Activated CD4-positive, alpha-beta T cell treated with anti-CD3 and anti-CD28 coated beads, Interleukin-2, amount 10 ng/mL, durations not matched to agents 7 days and 5 days (primary cell): ENCODE measurements around the gene UGT1A1. TPM values are rescaled to one million over a fixed set of nuclear protein-coding genes. Genes with fewer than 3 reads are reported as not detected.

Experiments
- CTCF ChIA-PET: fragments of 350-600 bp; sonication (Branson Sonifier 250); formaldehyde crosslinking; loops from one replicate; lab custom pipeline; 2021; ENCODE audit warnings: antibody characterized with exemption; lab: Charles Lee
- POLR2A ChIA-PET: fragments of 350-600 bp; sonication (Branson Sonifier 250); formaldehyde crosslinking; loops from one replicate; lab custom pipeline; 2021; ENCODE audit warnings: antibody characterized with exemption; lab: Charles Lee
- DNase-seq: peaks from one replicate; pipeline ENCODE4 v3.0.0-alpha.2; 2020
- H3K27ac Mint-ChIP-seq: one replicate; pipeline ENCODE4 v1.8.0; 2021; ENCODE audit warnings: mild to moderate bottlenecking, moderate library complexity, mixed read lengths
- H3K27me3 Mint-ChIP-seq: one replicate; pipeline ENCODE4 v1.8.0; 2021; ENCODE audit warnings: mixed read lengths
- H3K36me3 Mint-ChIP-seq: one replicate; pipeline ENCODE4 v1.8.0; 2021; ENCODE audit warnings: low read depth, mixed read lengths
- H3K4me1 Mint-ChIP-seq: one replicate; pipeline ENCODE4 v1.8.0; 2021; ENCODE audit warnings: mixed read lengths
- H3K4me3 Mint-ChIP-seq: one replicate; pipeline ENCODE4 v1.8.0; 2021; ENCODE audit warnings: mild to moderate bottlenecking, moderate library complexity, mixed read lengths
- H3K9me3 Mint-ChIP-seq: one replicate; pipeline ENCODE4 v1.8.0; 2021; ENCODE audit warnings: mixed read lengths
- total RNA-seq, 2 experiments: library from RNA; stranded (reverse); gene quantifications; one replicate each; pipeline ENCODE4 v1.2.3, GENCODE V29; 2021

Gene UGT1A1
- total RNA-seq, 2 experiments from 2014 or later: not detected

DNA sequence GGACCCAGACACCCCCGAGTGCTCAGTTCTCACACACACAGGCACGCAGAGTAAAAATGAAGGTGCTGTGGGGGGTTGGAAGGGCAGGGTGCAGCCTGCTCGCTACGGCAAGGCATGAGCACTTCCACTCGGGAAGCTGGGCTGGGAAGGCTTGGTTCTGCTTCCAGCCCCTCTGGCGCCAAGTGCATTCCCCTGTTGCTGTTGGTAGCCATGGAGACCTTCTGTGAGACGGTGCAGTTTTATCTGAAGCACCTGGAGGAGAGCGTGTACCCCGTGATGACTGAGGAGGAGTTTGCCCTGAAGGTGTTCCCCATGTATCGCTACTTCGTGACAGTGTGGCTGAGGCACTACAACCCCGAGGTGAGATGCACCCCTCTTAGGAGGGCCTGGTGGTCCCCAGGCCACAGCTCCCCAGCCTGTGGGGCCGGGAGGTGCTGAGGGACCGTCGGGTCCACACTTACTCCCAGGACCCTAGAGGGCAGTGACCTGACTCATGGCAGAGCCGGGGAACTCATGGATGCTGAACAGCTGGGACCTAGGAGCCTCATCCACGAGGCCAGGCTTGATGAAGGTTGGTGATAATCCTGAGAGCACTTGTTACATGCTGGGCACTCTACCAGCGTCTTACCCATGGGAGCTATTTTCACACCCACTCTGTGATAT lies 33.5 kb downstream of the UGT1A1 start:
- ChIA-PET CTCF (no interaction called here), POLR2A (no interaction called here)
- Mint-ChIP-seq H3K27me3 (no peaks in the 10 kb centered on the region), H3K36me3 (no peaks in the 10 kb centered on the region), H3K4me1 (no peaks in the 10 kb centered on the region), H3K9me3 (no peaks in the 10 kb centered on the region), H3K27ac (no peak overlapping the region), H3K4me3 (no peak overlapping the region)
- DNase-seq: no peak

DNA sequence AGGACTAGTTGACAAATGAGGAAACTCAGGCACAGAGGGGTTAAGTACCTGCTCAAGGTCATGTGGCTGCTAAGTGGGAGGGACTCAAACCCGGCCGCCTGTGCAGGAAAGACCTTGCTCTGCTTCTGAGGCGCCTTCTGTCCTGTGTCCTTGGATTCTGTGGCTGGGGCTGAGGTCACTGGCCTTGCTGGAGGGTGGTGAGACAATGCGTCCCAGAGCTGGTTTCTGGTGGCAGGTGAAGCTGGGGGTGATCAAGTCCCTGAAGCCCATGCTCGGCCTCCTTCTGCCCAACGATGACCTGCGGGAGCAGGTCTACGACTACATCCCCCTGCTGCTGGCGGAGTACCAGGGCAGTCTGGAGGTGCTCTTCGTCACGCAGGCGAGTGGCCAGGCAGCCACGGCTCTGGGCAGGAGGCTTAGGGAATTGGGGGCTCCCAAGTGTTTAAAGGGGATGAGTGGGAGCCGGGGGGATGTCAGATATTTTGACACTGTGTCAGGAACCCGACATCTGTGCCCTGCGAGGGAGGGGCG lies 34.1 kb downstream of the UGT1A1 start:
- no peaks in the 10 kb centered on the region for H3K9me3 Mint-ChIP-seq
- no peak for DNase-seq
- POLR2A ChIA-PET: no interaction called here
- H3K36me3 Mint-ChIP-seq: no peaks in the 10 kb centered on the region
- CTCF ChIA-PET: no interaction called here
- H3K4me3 Mint-ChIP-seq: no peak overlapping the region
- H3K4me1 Mint-ChIP-seq: no peaks in the 10 kb centered on the region
- H3K27me3 Mint-ChIP-seq: no peaks in the 10 kb centered on the region
- H3K27ac Mint-ChIP-seq: no peak overlapping the region

DNA sequence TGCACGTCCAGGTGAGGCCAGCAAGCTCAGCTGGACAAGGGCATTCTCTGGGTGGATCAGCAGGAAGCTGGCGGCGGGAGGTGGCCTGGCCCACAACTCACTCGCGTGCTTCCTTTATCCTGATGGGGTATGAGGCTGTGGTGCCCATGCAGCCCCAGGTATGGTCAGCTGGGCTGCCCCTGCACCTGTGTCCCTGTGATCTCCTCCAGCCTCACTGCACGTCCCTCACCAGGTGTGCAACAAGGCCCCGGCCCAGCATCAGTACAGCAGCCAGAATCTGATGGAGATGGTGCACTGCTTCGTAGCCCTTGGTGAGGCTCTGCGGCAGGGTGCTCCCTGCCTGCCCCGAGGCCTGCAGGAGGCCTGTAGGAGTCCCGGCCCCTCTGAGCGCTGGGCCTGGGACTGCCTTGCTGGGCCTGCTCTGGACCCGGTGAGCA lies 35.7 kb downstream of the UGT1A1 start:
- no peak overlapping the region for H3K27ac Mint-ChIP-seq
- no peak for DNase-seq
- no peaks in the 10 kb centered on the region for H3K36me3 Mint-ChIP-seq

DNA sequence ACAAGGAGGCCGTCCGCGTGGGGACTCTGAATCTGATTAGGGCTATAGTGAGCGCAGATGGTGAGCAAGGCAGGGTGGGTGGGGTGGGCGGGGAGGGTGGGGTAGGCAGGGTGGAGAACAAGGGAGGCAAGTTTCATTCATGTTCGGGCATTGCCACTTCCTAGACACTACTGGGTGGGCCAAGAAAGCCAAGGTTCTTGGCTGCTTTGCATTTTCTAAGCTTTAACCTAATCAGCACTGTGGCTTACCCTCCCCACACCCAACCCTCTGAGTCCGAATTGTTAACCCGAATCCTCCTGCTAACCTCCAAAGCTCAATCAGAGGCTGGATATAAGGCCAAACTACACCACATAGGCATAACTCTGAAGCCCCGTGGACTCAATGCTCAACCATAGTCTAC lies 36.2 kb downstream of the UGT1A1 start:
- POLR2A ChIA-PET: interaction anchor here (0.5 kb wide), 1 partner anchor 46 kb away, joined by 6 read pairs; no protein-coding TSS in a partner anchor
- H3K27me3 Mint-ChIP-seq: no peaks in the 10 kb centered on the region
- DNase-seq: no peak
- H3K4me1 Mint-ChIP-seq: no peaks in the 10 kb centered on the region
- no peaks in the 10 kb centered on the region for H3K36me3 Mint-ChIP-seq
- CTCF ChIA-PET: no interaction called here
- H3K9me3 Mint-ChIP-seq: no peaks in the 10 kb centered on the region
- no peak overlapping the region for H3K4me3 Mint-ChIP-seq
- no peak overlapping the region for H3K27ac Mint-ChIP-seq

More for the DNA sequence above, 35.7 kb downstream of the UGT1A1 start:
- Mint-ChIP-seq H3K4me3 (no peak overlapping the region), H3K9me3 (no peaks in the 10 kb centered on the region), H3K27me3 (no peaks in the 10 kb centered on the region), H3K4me1 (no peaks in the 10 kb centered on the region)
- ChIA-PET CTCF (interaction anchor here (1.1 kb wide), 1 partner anchor 17 kb away, joined by 5 read pairs; no protein-coding TSS in a partner anchor), POLR2A (no interaction called here)

DNA sequence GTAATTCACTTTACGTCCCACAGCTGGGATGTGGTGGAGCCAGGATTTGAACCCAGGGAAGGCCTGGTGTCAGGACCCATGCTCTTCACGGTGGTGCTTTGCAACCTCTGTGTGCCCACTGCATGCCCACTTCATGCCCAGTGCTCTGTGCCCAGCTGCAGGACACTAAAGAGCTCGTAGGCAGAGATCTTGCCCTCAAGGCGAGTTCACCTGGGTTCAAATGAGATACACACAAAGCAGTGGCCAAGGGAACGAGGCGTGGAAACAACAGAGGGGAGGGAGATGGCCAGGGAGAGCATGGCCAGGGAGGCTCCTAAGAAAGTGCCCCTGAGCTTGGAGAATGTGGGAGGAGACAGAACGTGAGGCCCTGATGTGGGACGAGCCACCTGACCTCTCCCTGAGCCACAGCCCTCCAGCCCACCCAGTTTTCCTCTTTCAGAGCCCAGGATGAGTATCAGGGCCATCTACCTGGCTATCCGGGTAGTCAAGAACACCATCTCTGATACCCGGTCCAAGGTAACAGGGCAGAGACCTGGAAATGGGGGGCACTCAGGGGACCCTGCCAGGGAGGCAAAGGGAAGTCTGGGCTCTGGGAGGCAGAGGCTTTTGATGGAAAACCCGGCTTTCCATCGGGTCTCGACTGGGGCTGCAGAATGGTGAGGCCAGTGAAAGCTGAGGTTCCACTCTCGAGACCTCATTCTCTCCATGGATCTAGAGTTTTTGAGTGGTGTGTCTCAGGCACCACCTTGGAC lies 38.4 kb downstream of the UGT1A1 start:
- no peak for DNase-seq
- Mint-ChIP-seq H3K27me3 (no peaks in the 10 kb centered on the region), H3K36me3 (no peaks in the 10 kb centered on the region), H3K27ac (no peak overlapping the region), H3K9me3 (no peaks in the 10 kb centered on the region), H3K4me3 (no peak overlapping the region), H3K4me1 (no peaks in the 10 kb centered on the region)
- ChIA-PET POLR2A (no interaction called here), CTCF (no interaction called here)

DNA sequence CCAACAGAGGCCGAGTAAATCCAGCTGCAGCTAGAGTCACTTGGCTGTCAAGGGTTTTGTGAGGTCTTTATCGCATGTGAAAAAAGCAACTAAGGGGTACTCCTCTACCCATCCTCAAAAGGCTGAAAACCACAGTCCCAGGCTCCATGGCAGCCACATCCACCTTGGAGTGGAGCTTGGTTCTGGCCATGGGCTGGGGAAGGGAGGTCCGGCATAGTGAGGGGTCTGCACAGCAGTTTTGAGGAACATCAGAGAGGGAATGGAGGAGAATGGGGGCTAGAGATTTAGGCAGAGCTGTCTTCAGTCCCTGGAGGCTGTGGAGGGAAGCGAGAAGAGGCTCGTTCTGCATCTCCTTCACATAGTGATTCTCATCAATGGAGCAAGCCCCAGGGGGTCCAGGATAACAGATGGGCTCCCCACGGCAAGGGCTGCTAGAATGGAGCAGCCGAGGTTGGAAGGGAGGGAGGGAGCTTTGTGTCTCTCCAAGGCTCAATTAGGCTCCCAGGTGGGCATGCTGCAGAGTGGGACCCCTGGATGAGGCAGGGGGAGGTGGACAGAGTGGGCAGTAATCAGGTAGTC lies 39.1 kb downstream of the UGT1A1 start:
- no peak overlapping the region for H3K27ac Mint-ChIP-seq
- no peak overlapping the region for H3K4me3 Mint-ChIP-seq
- CTCF ChIA-PET: no interaction called here
- H3K27me3 Mint-ChIP-seq: no peaks in the 10 kb centered on the region
- no peaks in the 10 kb centered on the region for H3K36me3 Mint-ChIP-seq
- POLR2A ChIA-PET: no interaction called here
- H3K4me1 Mint-ChIP-seq: no peaks in the 10 kb centered on the region
- H3K9me3 Mint-ChIP-seq: no peaks in the 10 kb centered on the region
- no peak for DNase-seq

DNA sequence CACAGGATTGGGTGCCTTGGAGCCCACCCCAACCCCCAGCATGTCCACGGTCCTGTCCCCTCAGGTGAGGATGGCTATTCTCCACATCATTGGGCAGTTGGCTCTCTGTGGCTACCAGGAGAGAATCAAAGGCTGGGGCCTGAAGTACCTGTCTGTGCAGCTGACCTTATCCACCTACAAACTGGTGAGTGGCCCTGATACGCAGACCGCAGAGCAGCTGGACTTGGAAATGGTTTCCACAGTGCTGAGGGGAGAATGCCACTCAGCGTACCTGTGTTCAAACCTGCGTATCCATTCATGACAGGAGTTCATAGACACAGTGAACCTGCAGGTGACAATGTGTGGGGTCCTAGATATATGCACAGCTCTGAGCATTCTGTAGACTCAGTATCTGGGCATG lies 39.6 kb downstream of the UGT1A1 start:
- no peak overlapping the region for H3K27ac Mint-ChIP-seq
- ChIA-PET POLR2A (no interaction called here), CTCF (no interaction called here)
- H3K36me3 Mint-ChIP-seq: no peaks in the 10 kb centered on the region
- H3K4me1 Mint-ChIP-seq: no peaks in the 10 kb centered on the region
- DNase-seq: no peak
- no peaks in the 10 kb centered on the region for H3K9me3 Mint-ChIP-seq
- H3K27me3 Mint-ChIP-seq: no peaks in the 10 kb centered on the region
- H3K4me3 Mint-ChIP-seq: no peak overlapping the region

DNA sequence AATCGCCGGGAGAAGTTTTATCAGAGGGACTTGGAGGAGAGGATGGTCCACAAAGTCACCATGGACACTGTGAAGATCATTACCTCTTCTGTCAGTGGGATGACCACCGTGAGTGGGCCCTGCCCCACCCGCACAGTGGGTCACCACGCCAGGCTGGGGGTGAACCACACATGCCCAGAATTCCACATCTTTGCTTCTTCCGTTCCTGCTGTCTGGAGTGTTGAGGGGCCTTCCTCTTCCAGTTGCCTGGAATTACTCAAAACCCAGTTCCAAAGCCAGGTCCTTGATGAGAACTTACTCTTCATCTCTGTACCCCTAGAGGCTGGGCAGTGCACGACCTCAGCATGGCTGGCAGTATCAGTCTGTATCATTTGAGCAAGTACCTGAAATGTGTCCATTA lies 40.1 kb downstream of the UGT1A1 start:
- H3K4me3 Mint-ChIP-seq: no peak overlapping the region
- H3K36me3 Mint-ChIP-seq: no peaks in the 10 kb centered on the region
- ChIA-PET CTCF (no interaction called here), POLR2A (no interaction called here)
- no peaks in the 10 kb centered on the region for H3K9me3 Mint-ChIP-seq
- H3K27ac Mint-ChIP-seq: no peak overlapping the region
- no peaks in the 10 kb centered on the region for H3K27me3 Mint-ChIP-seq
- no peaks in the 10 kb centered on the region for H3K4me1 Mint-ChIP-seq
- DNase-seq: no peak

DNA sequence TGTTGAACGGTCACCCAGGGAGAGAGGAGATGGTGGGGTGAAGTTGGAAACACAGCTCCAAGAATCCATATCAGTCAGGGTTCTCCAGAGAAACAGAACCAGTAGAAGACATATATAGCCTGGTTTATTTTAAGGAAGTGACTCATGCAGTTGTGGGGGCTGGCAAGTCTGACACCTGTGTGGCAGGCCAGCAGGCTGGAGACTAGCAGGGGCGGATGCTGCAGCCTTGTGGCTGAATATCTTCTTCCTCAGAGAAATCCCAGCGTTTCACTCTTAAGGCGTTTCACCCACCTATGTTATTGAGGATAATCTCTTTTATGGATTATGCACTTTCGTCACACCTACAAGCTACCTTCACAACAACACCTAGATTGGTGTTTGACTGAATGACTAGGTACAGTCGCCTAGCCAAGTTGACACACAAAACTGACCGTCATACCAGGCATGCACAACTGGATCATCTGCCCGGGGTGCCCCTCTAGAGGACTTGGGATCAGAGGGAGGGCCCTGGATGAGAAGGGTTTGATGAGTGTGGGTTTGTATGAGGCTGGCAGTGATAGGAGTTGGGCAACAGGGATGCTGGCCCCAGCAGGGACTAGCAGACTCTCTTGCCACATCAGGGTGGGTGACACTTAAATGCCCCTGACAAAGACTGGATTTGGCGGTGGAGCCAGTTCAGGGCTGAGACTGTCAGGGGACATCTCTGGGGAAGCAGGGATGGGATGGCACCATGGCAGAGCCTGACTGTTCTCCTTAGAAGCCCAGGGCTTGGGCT lies 41.5 kb downstream of the UGT1A1 start:
- POLR2A ChIA-PET: no interaction called here
- Mint-ChIP-seq H3K4me1 (no peaks in the 10 kb centered on the region), H3K9me3 (no peaks in the 10 kb centered on the region), H3K27me3 (no peaks in the 10 kb centered on the region), H3K4me3 (no peak overlapping the region), H3K36me3 (no peaks in the 10 kb centered on the region), H3K27ac (no peak overlapping the region)
- no peak for DNase-seq
- CTCF ChIA-PET: interaction anchor here (0.5 kb wide), 1 partner anchor 612 kb away, joined by 3 read pairs; no protein-coding TSS in a partner anchor

DNA sequence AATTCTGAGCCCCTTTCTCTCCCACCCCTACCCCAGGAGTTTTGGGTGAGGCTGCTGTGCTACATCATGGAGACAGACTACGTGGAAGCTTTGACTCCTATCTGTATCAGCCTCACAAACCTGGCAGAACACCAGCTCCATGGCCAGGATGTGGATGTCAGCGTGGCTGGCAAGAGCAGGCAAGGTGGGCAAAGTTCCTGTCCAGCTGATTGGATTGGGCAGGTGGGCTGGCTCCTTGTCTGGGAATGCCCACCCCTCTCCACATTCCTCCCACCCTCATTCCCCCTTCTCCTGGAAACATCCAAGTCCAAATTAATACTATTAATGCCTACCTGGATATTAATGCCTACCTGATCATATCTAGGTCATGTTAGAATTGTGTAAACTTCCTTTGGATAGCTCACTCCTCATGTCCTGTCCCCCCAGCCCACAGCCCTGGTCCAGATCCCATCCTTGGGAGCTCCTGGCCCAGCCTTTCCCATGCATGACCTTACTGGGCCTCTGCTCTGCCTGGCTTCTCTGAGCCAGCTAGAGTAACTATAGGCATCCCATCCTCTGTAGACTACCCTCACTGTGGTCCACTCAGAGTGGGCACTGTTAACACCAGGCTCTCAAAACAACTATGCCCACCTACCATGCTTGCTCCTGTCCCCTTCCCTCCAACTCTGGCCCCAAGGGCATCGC lies 42.2 kb downstream of the UGT1A1 start:
- Mint-ChIP-seq H3K36me3 (no peaks in the 10 kb centered on the region), H3K4me1 (no peaks in the 10 kb centered on the region), H3K9me3 (no peaks in the 10 kb centered on the region), H3K27ac (no peak overlapping the region), H3K4me3 (no peak overlapping the region), H3K27me3 (no peaks in the 10 kb centered on the region)
- POLR2A ChIA-PET: no interaction called here
- DNase-seq: no peak
- CTCF ChIA-PET: interaction anchor here (0.5 kb wide), 1 partner anchor 611 kb away, joined by 3 read pairs; no protein-coding TSS in a partner anchor

DNA sequence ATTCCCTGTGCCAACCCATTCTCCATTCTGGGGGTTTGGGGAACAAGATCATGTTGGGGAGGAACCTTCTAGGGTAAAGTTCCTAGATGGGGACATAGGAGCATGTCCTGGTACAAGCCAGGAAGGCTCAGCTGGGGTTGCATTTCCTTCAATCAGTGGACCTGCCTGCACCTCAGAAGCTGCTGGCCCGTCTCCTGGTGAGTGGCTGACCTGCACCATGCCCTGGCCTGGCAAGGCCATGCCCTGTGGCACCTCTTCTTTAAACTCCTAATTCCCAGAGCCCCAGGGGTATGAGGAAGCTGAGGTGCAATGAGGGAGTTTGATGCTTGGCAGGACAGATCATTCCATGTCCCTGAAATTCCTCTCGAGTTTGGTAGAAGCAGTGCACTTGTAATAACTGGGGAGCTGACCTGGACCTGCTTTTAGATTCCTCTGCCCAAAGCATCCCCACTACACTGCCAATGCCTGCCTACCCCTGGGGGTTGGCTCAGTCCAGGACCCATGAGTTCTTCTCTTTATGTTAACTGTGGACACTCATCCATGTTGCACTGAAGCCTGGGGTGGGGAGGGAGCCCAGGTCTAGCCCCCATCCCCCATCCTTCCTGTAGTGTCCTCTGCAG lies 43.3 kb downstream of the UGT1A1 start:
- Mint-ChIP-seq H3K4me1 (no peaks in the 10 kb centered on the region), H3K4me3 (no peak overlapping the region), H3K27me3 (no peaks in the 10 kb centered on the region), H3K36me3 (no peaks in the 10 kb centered on the region), H3K27ac (no peak overlapping the region), H3K9me3 (no peaks in the 10 kb centered on the region)
- DNase-seq: no peak
- ChIA-PET POLR2A (no interaction called here), CTCF (no interaction called here)

DNA sequence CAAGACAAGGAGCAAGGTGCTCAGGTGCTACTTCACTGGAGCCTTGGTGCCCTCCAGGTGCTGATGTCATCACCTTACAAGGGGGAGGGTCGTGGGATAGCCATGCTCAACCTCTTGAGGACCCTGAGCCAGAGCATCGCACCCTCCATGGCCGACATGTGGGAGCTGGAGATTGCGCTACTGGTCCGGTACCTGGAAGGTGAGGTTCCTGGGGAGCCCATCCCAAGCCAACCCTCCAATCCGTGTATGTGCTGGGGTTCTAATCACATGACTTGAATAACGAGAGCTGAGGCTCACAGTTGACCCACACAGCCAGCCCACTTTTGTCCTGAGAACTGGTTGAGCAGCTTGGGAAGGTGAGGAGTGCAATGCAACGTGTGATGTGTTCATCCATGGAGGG lies 43.9 kb downstream of the UGT1A1 start:
- ChIA-PET CTCF (interaction anchor here (0.7 kb wide), 1 partner anchor 11 kb away, joined by 3 read pairs; no protein-coding TSS in a partner anchor), POLR2A (no interaction called here)
- Mint-ChIP-seq H3K27me3 (no peaks in the 10 kb centered on the region), H3K4me1 (no peaks in the 10 kb centered on the region), H3K4me3 (no peak overlapping the region), H3K9me3 (no peaks in the 10 kb centered on the region), H3K27ac (no peak overlapping the region), H3K36me3 (no peaks in the 10 kb centered on the region)
- DNase-seq: no peak
